HK-2 (cell line): ENCODE results near the gene CMKLR1.
A peak's percentile ranks its signal among the peaks of the same experiment; 100 is the strongest.

ENCODE experiments used
- DNase-seq: peaks from one replicate; pipeline ENCODE4 v3.0.0-alpha.2; 2018; ENCODE audit not compliant: unreplicated experiment

Gene CMKLR1

DNA sequence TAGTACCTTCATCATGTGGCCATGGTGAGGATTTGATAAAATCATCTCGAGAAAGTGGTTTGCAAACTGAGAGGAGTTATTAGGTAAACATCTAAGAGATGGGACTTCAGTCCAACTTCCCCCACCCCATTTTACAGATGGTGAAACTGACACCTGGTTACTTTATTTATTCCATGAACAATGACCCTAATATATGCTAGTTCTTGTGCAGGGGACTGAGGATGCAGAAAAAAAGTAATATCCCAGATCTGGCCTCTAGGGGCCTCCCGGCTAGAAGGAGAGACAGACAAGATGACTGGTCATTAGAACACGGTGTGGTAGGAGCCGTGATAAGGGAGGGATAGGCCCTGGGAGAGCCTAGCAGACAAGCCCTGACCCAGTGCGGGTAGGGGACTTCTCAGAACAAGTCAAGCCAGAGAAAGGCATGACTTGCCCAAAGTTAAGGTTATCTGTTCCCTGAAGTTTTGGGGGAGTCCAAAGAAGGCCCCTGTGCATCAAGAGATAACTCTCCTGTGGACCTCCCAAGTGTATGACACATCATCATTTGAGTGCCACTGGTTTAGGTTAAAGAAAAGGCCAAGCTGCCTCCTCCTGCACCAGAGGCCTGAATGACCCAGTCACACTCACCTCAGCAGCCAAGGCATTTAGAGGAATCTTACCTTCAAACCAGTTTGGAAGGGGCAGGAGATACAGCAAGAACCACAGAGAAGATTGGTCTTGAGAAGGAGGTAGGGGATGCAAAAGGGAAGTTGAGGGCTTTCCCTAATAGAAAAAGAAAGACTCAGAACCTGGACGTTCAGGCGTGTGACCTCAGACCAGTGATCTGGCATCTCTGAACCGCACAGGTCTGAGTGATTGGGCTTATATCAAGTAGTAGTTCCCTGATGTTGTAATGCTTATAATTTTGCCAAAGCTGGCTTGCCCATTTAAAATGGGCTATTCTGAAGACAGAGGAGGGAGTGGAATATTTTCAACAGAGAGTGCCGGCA lies 1.6 kb downstream of the CMKLR1 start:
- DNase-seq, result peak; percentile 11

DNA sequence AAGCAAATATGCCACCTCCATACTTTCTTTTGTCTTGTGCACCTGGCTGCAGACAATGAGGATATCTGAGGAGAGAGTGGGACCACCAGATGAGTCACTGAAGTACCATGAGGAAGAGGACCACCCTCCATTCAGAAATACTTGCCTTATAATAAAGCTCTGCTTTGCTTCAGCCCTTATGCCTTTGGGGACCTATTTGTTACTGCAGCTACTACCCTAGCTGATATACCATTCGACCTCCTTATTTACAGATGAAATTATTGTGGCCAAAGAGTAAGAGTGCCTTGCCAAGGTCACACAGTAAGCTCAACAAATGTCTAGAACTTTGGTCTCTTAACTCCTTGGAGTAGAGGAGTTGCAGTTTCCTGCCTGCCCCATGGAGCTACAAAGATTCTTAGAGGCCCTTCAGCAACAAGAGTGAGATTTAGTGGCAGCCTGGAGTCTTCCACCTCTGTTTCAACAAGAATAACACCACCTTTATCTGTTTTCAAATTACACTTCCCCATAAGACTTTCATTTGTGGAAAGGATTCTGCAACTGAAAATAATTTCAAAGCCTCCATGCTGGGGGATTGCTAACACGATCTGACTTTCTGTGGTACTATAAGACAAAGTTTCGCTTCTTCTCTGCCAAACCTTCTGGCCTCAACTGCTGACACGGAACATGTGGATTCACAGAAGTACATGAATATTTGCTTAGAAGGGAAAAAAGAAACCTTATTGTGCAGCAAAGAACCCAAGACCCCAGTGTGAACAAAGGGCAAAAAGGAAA lies 3.6 kb downstream of the CMKLR1 start:
- no peak for DNase-seq

GRCh38 chr12:108333898-108334699 lies 5.0 kb downstream of the CMKLR1 start:
- DNase-seq, result no peak

DNA sequence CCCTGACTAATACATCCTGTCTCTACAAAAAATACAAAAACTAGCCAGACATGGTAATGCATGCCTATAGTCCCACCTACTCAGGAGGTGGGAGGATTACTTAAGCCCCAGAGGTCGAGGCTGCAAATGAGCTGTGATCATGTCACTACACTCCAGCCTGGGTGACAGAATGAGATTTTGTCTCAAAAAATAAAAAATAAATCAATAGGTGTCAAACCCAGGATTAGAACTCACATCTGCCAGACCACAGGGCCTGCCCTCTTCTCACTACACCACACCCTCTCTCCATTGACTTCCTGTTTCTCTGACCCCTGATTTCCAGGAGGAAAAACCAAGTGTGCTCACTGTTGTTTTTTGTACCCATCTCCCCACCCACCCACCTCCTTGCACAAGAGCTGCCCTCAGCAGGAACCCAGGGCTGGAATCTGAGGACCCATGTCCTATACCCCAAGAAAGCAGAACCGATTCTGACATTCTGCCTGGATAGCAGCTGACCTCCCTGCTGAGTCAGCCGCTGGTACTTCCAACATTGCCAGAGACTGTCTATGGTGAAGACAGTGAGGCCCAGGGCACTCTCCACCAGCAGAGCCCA lies 6.2 kb downstream of the CMKLR1 start:
- no peak for DNase-seq

DNA sequence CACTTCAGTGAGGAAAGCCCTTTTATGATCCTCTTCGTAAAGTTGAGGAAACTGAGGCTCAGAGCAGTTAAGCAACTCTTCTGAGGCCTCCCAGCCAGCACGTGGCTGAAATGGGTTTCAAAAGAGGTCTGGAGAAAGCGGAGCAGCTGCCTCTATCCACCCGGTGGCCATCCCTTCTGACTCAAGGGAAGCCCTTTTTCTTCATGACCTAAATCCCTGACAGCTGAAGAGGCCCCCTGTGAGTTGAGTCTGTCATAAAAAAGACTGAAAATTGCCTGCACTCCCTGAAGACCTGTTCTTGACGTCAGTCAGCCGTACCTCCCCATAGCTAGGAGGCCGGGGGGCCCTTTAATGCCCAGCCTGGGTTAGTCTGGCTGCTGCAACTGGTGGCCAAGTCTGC lies 10.7 kb downstream of the CMKLR1 start:
- DNase-seq, result no peak

GRCh38 chr12:108327621-108328344 lies 11.3 kb downstream of the CMKLR1 start:
- no peak for DNase-seq

DNA sequence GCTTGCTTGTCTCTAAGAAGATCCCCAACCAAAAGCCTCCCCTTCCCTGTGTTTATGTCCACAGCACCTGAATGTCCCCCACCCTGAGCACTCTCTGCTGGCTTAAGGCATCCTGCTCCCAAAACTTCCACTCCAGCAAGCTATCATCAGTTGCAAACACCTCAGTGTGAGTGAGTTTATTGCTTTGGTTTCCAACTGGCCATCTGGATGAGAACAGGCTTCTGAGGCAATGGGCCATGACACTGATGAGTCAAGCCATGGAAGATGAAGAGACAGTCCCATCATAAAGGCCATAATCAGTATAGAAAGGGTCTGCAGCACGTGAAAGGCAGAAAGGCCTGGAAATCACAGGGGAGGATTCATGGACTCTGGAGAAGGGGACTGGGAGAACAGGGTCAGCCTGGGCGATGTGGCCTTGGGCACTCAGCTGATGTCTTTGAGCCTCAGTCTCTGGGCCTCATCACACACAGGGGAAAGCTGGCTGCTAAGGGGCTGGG lies 12.8 kb downstream of the CMKLR1 start:
- no peak for DNase-seq

DNA sequence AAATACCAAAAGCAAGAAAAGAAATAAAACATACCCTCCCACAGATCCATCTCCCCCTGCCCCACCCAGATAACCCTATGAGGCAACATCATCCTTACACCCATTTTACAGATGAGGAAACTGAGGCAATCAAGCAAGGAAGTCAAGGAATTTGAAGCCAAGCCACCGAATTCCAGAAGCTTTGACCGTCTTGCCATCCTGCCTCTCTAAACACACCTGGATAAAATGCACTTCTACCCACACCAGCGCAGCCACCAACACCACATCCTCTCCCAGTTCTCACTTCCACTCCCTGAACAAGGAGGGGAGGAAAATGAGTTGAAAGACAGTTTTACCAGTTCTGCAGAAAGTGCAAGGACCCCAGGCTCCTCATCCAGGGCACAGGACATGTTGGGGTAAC lies 13.6 kb downstream of the CMKLR1 start:
- no peak for DNase-seq

GRCh38 chr12:108325018-108325358 lies 14.1 kb downstream of the CMKLR1 start:
- DNase-seq, result no peak

GRCh38 chr12:108324351-108325017 lies 14.6 kb downstream of the CMKLR1 start:
- DNase-seq, result no peak

GRCh38 chr12:108323581-108323980 lies 15.5 kb downstream of the CMKLR1 start:
- DNase-seq, result no peak

- no peak for DNase-seq
Observed at GRCh38 chr12:108322998-108323397, 16.1 kb downstream of the CMKLR1 start.

DNA sequence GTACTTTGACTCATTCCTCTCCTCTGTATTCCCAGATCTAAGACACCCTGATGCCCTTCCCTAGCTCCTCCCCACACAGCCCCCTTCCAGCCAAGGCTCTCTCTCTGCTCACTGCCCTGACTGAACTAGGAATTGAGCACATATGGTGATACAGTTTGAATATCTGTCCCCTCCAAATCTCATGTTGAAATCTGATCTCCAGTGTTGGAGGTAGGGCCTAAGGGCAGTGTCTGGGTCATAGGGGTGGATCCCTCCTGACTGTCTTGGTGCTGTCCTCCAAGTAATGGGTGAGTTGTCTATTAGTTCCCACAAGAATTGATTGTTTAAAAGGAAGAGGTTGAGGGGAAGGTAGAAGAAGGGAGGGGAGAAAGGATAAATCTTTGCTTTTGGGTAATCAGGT lies 17.4 kb downstream of the CMKLR1 start:
- no peak for DNase-seq

DNA sequence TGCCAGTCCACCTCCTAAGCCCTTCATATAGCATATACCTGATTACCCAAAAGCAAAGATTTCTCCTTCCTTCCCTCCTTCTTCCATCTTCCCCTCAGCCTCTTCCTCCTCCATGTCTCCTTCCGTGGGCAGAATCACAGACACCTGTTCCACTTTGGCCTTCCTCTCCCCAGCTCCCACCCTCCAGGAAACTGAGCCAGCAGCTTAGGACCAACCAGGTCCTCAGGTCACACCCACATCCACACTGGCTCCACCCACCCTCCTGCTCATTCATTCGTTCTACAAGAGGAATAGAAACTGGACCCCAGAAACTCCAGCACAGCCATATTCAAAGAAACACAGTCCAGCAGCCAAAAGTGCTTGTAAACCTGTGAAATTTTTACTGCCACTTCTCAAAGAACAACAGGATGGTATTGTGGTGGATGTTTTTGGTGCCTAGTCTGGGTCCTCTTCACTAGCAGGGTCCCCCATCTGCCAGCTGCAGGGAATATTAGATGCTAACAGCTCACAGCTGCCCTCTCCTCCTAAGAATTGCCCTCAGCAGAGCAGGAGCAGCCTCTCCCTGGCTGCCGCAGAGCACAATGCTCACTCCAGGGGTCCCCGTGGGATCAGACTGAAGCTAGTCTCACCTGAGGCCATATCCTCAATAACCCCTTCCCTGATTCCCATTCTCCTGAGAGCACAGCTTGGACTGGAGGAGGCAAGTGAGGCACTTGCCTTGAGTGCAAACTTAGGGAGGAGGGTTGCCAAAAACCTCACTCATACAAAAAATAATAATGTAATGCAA lies 18.4 kb downstream of the CMKLR1 start:
- no peak for DNase-seq

- no peak for DNase-seq
Observed at GRCh38 chr12:108319277-108320234, 19.6 kb downstream of the CMKLR1 start.

GRCh38 chr12:108318472-108319275 lies 20.4 kb downstream of the CMKLR1 start:
- no peak for DNase-seq
